ENCODE data around the gene VPS50. TPM values are rescaled to one million over a fixed set of nuclear protein-coding genes. Genes with fewer than 3 reads are reported as not detected.

VPS50 gene
- total and polyA plus RNA-seq, 2 donors (not counting 3 experiments of a cell fraction or from before 2014, with no cell fraction given): 6.6 to 25.6 TPM

GRCh38 chr7:93307131-93307660 is 75.0 kb downstream of the VPS50 start:
- Histone ChIP-seq H3K9ac (replicated peaks; ENCODE audit: extremely low read depth, insufficient read depth, low read length) (no peak overlapping the region), H3K36me3 (ENCODE audit: control insufficient read depth in 2 of 2, extremely low read depth in 1 of 2, insufficient read depth in 2 of 2, low read length in 2 of 2) (peaks cover 0 to 5% of the 10 kb centered on the region in 2 experiments), H3K9me1 (replicated peaks; ENCODE audit: control insufficient read depth, extremely low read depth, insufficient read depth, low read length) (no peaks in the 10 kb centered on the region), H3K9me3 (replicated peaks; ENCODE audit: control insufficient read depth, insufficient read depth, low read length) (no peaks in the 10 kb centered on the region), H3K4me1 (ENCODE audit: control insufficient read depth, extremely low read depth, insufficient read depth, low read length) (no peaks in the 10 kb centered on the region), H3K4me2 (ENCODE audit: insufficient read depth, low read length) (no peak overlapping the region), H4K20me1 (replicated peaks; ENCODE audit: control insufficient read depth, extremely low read depth, insufficient read depth, low read length) (no peaks in the 10 kb centered on the region), H3K27me3 (ENCODE audit: control insufficient read depth in 2 of 2, insufficient read depth in 2 of 2, low read length in 2 of 2) (no peaks in the 10 kb centered on the region), H3K79me2 (ENCODE audit: control insufficient read depth, insufficient read depth, low read length) (no peaks in the 10 kb centered on the region), H2AFZ (ENCODE audit: low read depth, low read length) (no peak overlapping the region), H3K27ac (ENCODE audit: insufficient read depth, low read depth, low read length) (no peak overlapping the region), H3K4me3 (replicated peaks in 1 of 3; ENCODE audit: insufficient read depth in 1 of 3, low read depth in 1 of 3, low read length in 3 of 3) (no peak overlapping the region)
- no TSS peak for BruUV-seq (replicated peaks)
- DNase-seq (ENCODE audit: low read depth, low spot score): no peak
- CTCF ChIA-PET: no interaction called here
- no peak for FAIRE-seq
- TF ChIP-seq MYC (IDR thresholded peaks at IDR 0.05; ENCODE audit: low read depth, low read length) (no peak), POLR2A (IDR thresholded peaks at IDR 0.05; ENCODE audit: low read depth, low read length) (no peak), FOS (IDR thresholded peaks at IDR 0.05; ENCODE audit: borderline replicate concordance, insufficient read depth, low read length) (no peak), CTCF (IDR thresholded peaks at IDR 0.05; ENCODE audit: extremely low read depth in 1 of 2, insufficient read depth in 1 of 2, low read depth in 1 of 2, low read length in 2 of 2) (no peak), MAX (IDR thresholded peaks at IDR 0.05; ENCODE audit: insufficient read depth, insufficient read length) (no peak), GATA2 (IDR thresholded peaks at IDR 0.05; ENCODE audit: insufficient read depth, insufficient read length, low read depth, low read length) (no peak), JUN (IDR thresholded peaks at IDR 0.05; ENCODE audit: borderline replicate concordance, insufficient read depth, insufficient read length, low read depth) (no peak), EZH2 (IDR thresholded peaks at IDR 0.05; ENCODE audit: borderline replicate concordance, low read depth, low read length, severe bottlenecking) (no peak), POLR2AphosphoS5 (IDR thresholded peaks at IDR 0.05; ENCODE audit: insufficient read depth, low read depth, low read length) (no peak)
- POLR2A ChIA-PET: no interaction called here
- intact Hi-C loops (cut with micrococcal nuclease): no loop called here
- dilution Hi-C loops (cut with MboI; ENCODE audit: extremely low pct_ligation_motif_present, low sequenced_read_pairs): no loop called here
